ENCODE measurements around the gene ERRFI1. TPM values are rescaled to one million over a fixed set of nuclear protein-coding genes. Genes with fewer than 3 reads are reported as not detected.

The ERRFI1 gene
- total RNA-seq, 1 experiment from 2014 or later = 44.4 TPM

GRCh38 chr1:8047686-8048445, 21.8 kb upstream of the ERRFI1 start:
- no TSS peak for BruUV-seq (replicated peaks)
- Histone ChIP-seq H3K27ac (ENCODE audit: low read depth, low read length, poor library complexity, severe bottlenecking) (peak overlapping the region; percentile 93), H3K27me3 (replicated peaks; ENCODE audit: insufficient read depth, low read depth, low read length, poor library complexity) (no peaks in the 10 kb centered on the region), H3K36me3 (ENCODE audit: insufficient read depth, low read length, poor library complexity, severe bottlenecking) (no peaks in the 10 kb centered on the region), H3K4me3 (ENCODE audit: low read depth, low read length, poor library complexity, severe bottlenecking) (no peak overlapping the region), H3K4me1 (ENCODE audit: insufficient read depth, low read length, poor library complexity, severe bottlenecking) (peaks cover 31% of the 10 kb centered on the region), H3K9me3 (ENCODE audit: low read depth, low read length, poor library complexity, severe bottlenecking) (no peaks in the 10 kb centered on the region)
- intact Hi-C loops (cut with micrococcal nuclease; ENCODE audit: unreplicated experiment) = loop anchor here (5.0 kb wide), 1 partner anchor 49 kb away; no protein-coding TSS in a partner anchor
- POLR2A ChIA-PET (ENCODE audit: low non-redundant PET) = no interaction called here
- CTCF ChIA-PET = no interaction called here
- DNase-seq (ENCODE audit: low spot score) = peak; percentile 96
- no peak for TF ChIP-seq EZH2 (IDR thresholded peaks at IDR 0.05; ENCODE audit: borderline replicate concordance, low read depth, low read length, poor library complexity, severe bottlenecking)
- no peak for TF ChIP-seq CTCF (conservative IDR thresholded peaks at IDR 0.05; ENCODE audit: low read depth, low read length)

GRCh38 chr1:8047112-8047511, 21.0 kb upstream of the ERRFI1 start:
- peak overlapping the region; percentile 93 for H3K27ac ChIP-seq (ENCODE audit: low read depth, low read length, poor library complexity, severe bottlenecking)
- H3K4me3 ChIP-seq (ENCODE audit: low read depth, low read length, poor library complexity, severe bottlenecking) = no peak overlapping the region
- H3K36me3 ChIP-seq (ENCODE audit: insufficient read depth, low read length, poor library complexity, severe bottlenecking) = no peaks in the 10 kb centered on the region
- intact Hi-C loops (cut with micrococcal nuclease; ENCODE audit: unreplicated experiment) = loop anchor here (5.0 kb wide), 1 partner anchor 50 kb away; no protein-coding TSS in a partner anchor
- no TSS peak for BruUV-seq (replicated peaks)
- H3K27me3 ChIP-seq (replicated peaks; ENCODE audit: insufficient read depth, low read depth, low read length, poor library complexity) = no peaks in the 10 kb centered on the region
- peaks cover 31% of the 10 kb centered on the region for H3K4me1 ChIP-seq (ENCODE audit: insufficient read depth, low read length, poor library complexity, severe bottlenecking)
- DNase-seq (ENCODE audit: low spot score) = peak; percentile 56
- no peak for TF ChIP-seq CTCF (conservative IDR thresholded peaks at IDR 0.05; ENCODE audit: low read depth, low read length)
- no peak for TF ChIP-seq EZH2 (IDR thresholded peaks at IDR 0.05; ENCODE audit: borderline replicate concordance, low read depth, low read length, poor library complexity, severe bottlenecking)
- POLR2A ChIA-PET (ENCODE audit: low non-redundant PET) = interaction anchor here (0.6 kb wide), 1 partner anchor 776 kb away, joined by 4 read pairs; no protein-coding TSS in a partner anchor
- H3K9me3 ChIP-seq (ENCODE audit: low read depth, low read length, poor library complexity, severe bottlenecking) = no peaks in the 10 kb centered on the region
- CTCF ChIA-PET = no interaction called here

GRCh38 chr1:8046391-8046790, 20.3 kb upstream of the ERRFI1 start:
- Histone ChIP-seq H3K36me3 (ENCODE audit: insufficient read depth, low read length, poor library complexity, severe bottlenecking) (no peaks in the 10 kb centered on the region), H3K9me3 (ENCODE audit: low read depth, low read length, poor library complexity, severe bottlenecking) (peaks cover 7% of the 10 kb centered on the region), H3K4me1 (ENCODE audit: insufficient read depth, low read length, poor library complexity, severe bottlenecking) (peaks cover 31% of the 10 kb centered on the region), H3K27ac (ENCODE audit: low read depth, low read length, poor library complexity, severe bottlenecking) (peak overlapping the region; percentile 93), H3K27me3 (replicated peaks; ENCODE audit: insufficient read depth, low read depth, low read length, poor library complexity) (no peaks in the 10 kb centered on the region), H3K4me3 (ENCODE audit: low read depth, low read length, poor library complexity, severe bottlenecking) (no peak overlapping the region)
- BruUV-seq (replicated peaks) = TSS peak; percentile 70
- intact Hi-C loops (cut with micrococcal nuclease; ENCODE audit: unreplicated experiment) = loop anchor here (5.0 kb wide), 1 partner anchor 51 kb away; no protein-coding TSS in a partner anchor
- TF ChIP-seq EZH2 (IDR thresholded peaks at IDR 0.05; ENCODE audit: borderline replicate concordance, low read depth, low read length, poor library complexity, severe bottlenecking) (no peak), CTCF (conservative IDR thresholded peaks at IDR 0.05; ENCODE audit: low read depth, low read length) (no peak)
- ChIA-PET CTCF (no interaction called here), POLR2A (ENCODE audit: low non-redundant PET) (interaction anchor here (0.6 kb wide), 1 partner anchor 777 kb away, joined by 4 read pairs; no protein-coding TSS in a partner anchor)
- no peak for DNase-seq (ENCODE audit: low spot score)

All from A673 (cell line).